ENCODE data around the gene STAG1. TPM values are rescaled to one million over a fixed set of nuclear protein-coding genes. Genes with fewer than 3 reads are reported as not detected.

Gene STAG1
- total RNA-seq, 1 experiment from 2014 or later: 43.7 TPM

GRCh38 chr3:136294176-136294575 is 458.0 kb downstream of the STAG1 start:
- Histone ChIP-seq H3K9me3 (ENCODE audit: control insufficient read depth, insufficient read depth, low read depth, low read length) (no peaks in the 10 kb centered on the region), H3K27me3 (ENCODE audit: control insufficient read depth, insufficient read depth, low read length) (no peaks in the 10 kb centered on the region), H3K27ac (ENCODE audit: low read length) (no peak overlapping the region), H3K4me3 (ENCODE audit: low read depth in 2 of 2, low read length in 2 of 2) (no peak overlapping the region), H3K36me3 (ENCODE audit: control insufficient read depth, insufficient read depth, low read length) (peaks cover 4% of the 10 kb centered on the region; the same call in 1 of the 2 replicates), H3K4me1 (ENCODE audit: control insufficient read depth, insufficient read depth, low read length) (no peaks in the 10 kb centered on the region)
- TF ChIP-seq REST (IDR thresholded peaks at IDR 0.05; ENCODE audit: insufficient read depth in 1 of 2, low read depth in 2 of 2, low read length in 1 of 2) (no peak), TCF7L2 (IDR thresholded peaks at IDR 0.05; ENCODE audit: low read depth, low read length) (no peak), SIN3A (IDR thresholded peaks at IDR 0.05; ENCODE audit: borderline replicate concordance, insufficient read depth, low read depth, low read length) (no peak), CTCF (IDR thresholded peaks at IDR 0.05) (no peak), POLR2AphosphoS5 (IDR thresholded peaks at IDR 0.05; ENCODE audit: low read depth, low read length) (no peak)
- BruUV-seq (replicated peaks): no TSS peak
- in situ Hi-C loops (cut with HindIII; ENCODE audit: low pct_unique_long_range_greater_than_20kb, low sequenced_read_pairs) (no loop called here), intact Hi-C loops (cut with micrococcal nuclease; ENCODE audit: unreplicated experiment) (no loop called here)
- DNase-seq (ENCODE audit: low read depth, low spot score) (no peak), ATAC-seq (no peak)
- CTCF ChIA-PET: no interaction called here
- POLR2A ChIA-PET: interaction anchor here (0.6 kb wide), 1 partner anchor 545 kb away, joined by 3 read pairs; no protein-coding TSS in a partner anchor

GRCh38 chr3:136293279-136293678 is 458.9 kb downstream of the STAG1 start:
- Histone ChIP-seq H3K27ac (ENCODE audit: low read length) (no peak overlapping the region), H3K4me1 (ENCODE audit: control insufficient read depth, insufficient read depth, low read length) (no peaks in the 10 kb centered on the region), H3K36me3 (ENCODE audit: control insufficient read depth, insufficient read depth, low read length) (peaks cover 4% of the 10 kb centered on the region; the same call in 1 of the 2 replicates), H3K27me3 (ENCODE audit: control insufficient read depth, insufficient read depth, low read length) (no peaks in the 10 kb centered on the region), H3K9me3 (ENCODE audit: control insufficient read depth, insufficient read depth, low read depth, low read length) (no peaks in the 10 kb centered on the region), H3K4me3 (ENCODE audit: low read depth in 2 of 2, low read length in 2 of 2) (no peak overlapping the region)
- no peak for TF ChIP-seq POLR2AphosphoS5 (IDR thresholded peaks at IDR 0.05; ENCODE audit: low read depth, low read length)
- no peak for TF ChIP-seq CTCF (IDR thresholded peaks at IDR 0.05)
- TF ChIP-seq SIN3A (IDR thresholded peaks at IDR 0.05; ENCODE audit: borderline replicate concordance, insufficient read depth, low read depth, low read length): no peak
- TF ChIP-seq TCF7L2 (IDR thresholded peaks at IDR 0.05; ENCODE audit: low read depth, low read length): no peak
- no peak for TF ChIP-seq REST (IDR thresholded peaks at IDR 0.05; ENCODE audit: insufficient read depth in 1 of 2, low read depth in 2 of 2, low read length in 1 of 2)
- intact Hi-C loops (cut with micrococcal nuclease; ENCODE audit: unreplicated experiment): no loop called here
- in situ Hi-C loops (cut with HindIII; ENCODE audit: low pct_unique_long_range_greater_than_20kb, low sequenced_read_pairs): no loop called here
- no peak for ATAC-seq
- CTCF ChIA-PET: no interaction called here
- no TSS peak for BruUV-seq (replicated peaks)
- POLR2A ChIA-PET: no interaction called here
- no peak for DNase-seq (ENCODE audit: low read depth, low spot score)

Data from Panc1 (cell line).